Nephron (organoid): ENCODE results near the gene LMX1B.

Source experiments
- H3K27ac Mint-ChIP-seq, 3 experiments: 2 replicates each; pipeline ENCODE4 v1.8.0; 2020; ENCODE audit warnings: mixed read lengths in 3 of 3, mild to moderate bottlenecking in 2 of 3, moderate library complexity in 1 of 3
- H3K27me3 Mint-ChIP-seq: 2 replicates; pipeline ENCODE4 v1.8.0; 2021; ENCODE audit warnings: low read depth, mild to moderate bottlenecking, moderate library complexity, mixed read lengths
- H3K36me3 Mint-ChIP-seq: 2 replicates; pipeline ENCODE4 v1.8.0; 2020; ENCODE audit warnings: low read depth, mixed read lengths
- H3K4me1 Mint-ChIP-seq: 2 replicates; pipeline ENCODE4 v1.8.0; 2020; ENCODE audit warnings: mixed read lengths
- H3K4me3 Mint-ChIP-seq, 3 experiments: 2 replicates each; pipeline ENCODE4 v1.8.0; 2020; ENCODE audit warnings: mild to moderate bottlenecking in 3 of 3, mixed read lengths in 3 of 3, moderate library complexity in 2 of 3
- H3K9me3 Mint-ChIP-seq: 2 replicates; pipeline ENCODE4 v1.8.0; 2020; ENCODE audit warnings: mixed read lengths
- CTCF ChIP-seq, 3 experiments: fragments of 200-600 bp; sonication (generic); IDR thresholded peaks; one replicate each; pipeline ENCODE4 v1.5.0; 2021; ENCODE audit warnings: antibody characterized with exemption in 3 of 3; ENCODE audit not compliant: unreplicated experiment in 3 of 3

Gene LMX1B

DNA sequence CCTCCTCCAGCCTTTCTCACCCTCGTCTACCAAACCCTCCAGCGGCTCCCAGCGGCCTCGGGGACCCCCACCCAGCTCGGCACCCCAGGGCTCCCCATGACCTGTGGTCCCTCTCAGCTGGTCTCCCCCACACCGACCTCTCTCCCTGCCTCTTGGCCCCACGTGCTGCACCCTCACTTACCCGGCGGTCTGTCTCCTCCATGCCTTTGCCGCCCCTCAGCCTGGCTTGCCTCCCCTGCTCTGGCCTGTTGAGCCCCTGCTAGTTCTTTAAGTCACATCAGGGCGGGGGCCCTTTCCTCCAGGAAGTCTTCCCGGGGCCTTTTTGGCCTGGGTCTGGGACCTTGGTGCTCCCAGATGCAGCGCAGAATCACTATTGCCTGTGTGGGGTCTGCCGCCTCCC lies 81.5 kb downstream of the LMX1B start:
- Mint-ChIP-seq H3K27ac (no peak overlapping the region), H3K4me3 (no peak overlapping the region), H3K36me3 (no peaks in the 10 kb centered on the region), H3K9me3 (no peaks in the 10 kb centered on the region), H3K27me3 (peaks cover 41% of the 10 kb centered on the region), H3K4me1 (no peaks in the 10 kb centered on the region)
- no peak for TF ChIP-seq CTCF (IDR thresholded peaks at IDR 0.05; ENCODE audit: unreplicated experiment in 3 of 3)

- TF ChIP-seq CTCF (IDR thresholded peaks at IDR 0.05; ENCODE audit: unreplicated experiment in 3 of 3): no peak
- Mint-ChIP-seq H3K27ac (no peak overlapping the region), H3K4me1 (no peaks in the 10 kb centered on the region), H3K9me3 (no peaks in the 10 kb centered on the region), H3K27me3 (peaks cover 39% of the 10 kb centered on the region), H3K36me3 (no peaks in the 10 kb centered on the region), H3K4me3 (no peak overlapping the region)
These were observed 82.1 kb downstream of the LMX1B start for GRCh38 chr9:126695701-126696400.

- Mint-ChIP-seq H3K9me3 (no peaks in the 10 kb centered on the region), H3K4me1 (no peaks in the 10 kb centered on the region), H3K4me3 (no peak overlapping the region)
These were observed 82.8 kb downstream of the LMX1B start for GRCh38 chr9:126696401-126697145.

GRCh38 chr9:126697330-126697729 lies 83.6 kb downstream of the LMX1B start:
- Mint-ChIP-seq H3K4me1 (no peaks in the 10 kb centered on the region), H3K27me3 (peaks cover 42% of the 10 kb centered on the region), H3K4me3 (no peak overlapping the region), H3K9me3 (no peaks in the 10 kb centered on the region), H3K36me3 (no peaks in the 10 kb centered on the region), H3K27ac (no peak overlapping the region)
- TF ChIP-seq CTCF (IDR thresholded peaks at IDR 0.05; ENCODE audit: unreplicated experiment in 3 of 3): no peak

More at GRCh38 chr9:126696401-126697145, 82.8 kb downstream of the LMX1B start:
- peaks cover 40% of the 10 kb centered on the region for H3K27me3 Mint-ChIP-seq
- no peak overlapping the region for H3K27ac Mint-ChIP-seq
- no peak for TF ChIP-seq CTCF (IDR thresholded peaks at IDR 0.05; ENCODE audit: unreplicated experiment in 3 of 3)
- H3K36me3 Mint-ChIP-seq: no peaks in the 10 kb centered on the region

- H3K36me3 Mint-ChIP-seq: no peaks in the 10 kb centered on the region
These were observed 84.5 kb downstream of the LMX1B start for GRCh38 chr9:126698251-126698650.

More at GRCh38 chr9:126698251-126698650, 84.5 kb downstream of the LMX1B start:
- H3K27me3 Mint-ChIP-seq: peaks cover 44% of the 10 kb centered on the region
- no peaks in the 10 kb centered on the region for H3K4me1 Mint-ChIP-seq
- H3K9me3 Mint-ChIP-seq: no peaks in the 10 kb centered on the region
- no peak for TF ChIP-seq CTCF (IDR thresholded peaks at IDR 0.05; ENCODE audit: unreplicated experiment in 3 of 3)
- no peak overlapping the region for H3K27ac Mint-ChIP-seq
- H3K4me3 Mint-ChIP-seq: no peak overlapping the region
